ENCODE measurements around the gene MLLT10. TPM values are rescaled to one million over a fixed set of nuclear protein-coding genes. Genes with fewer than 3 reads are reported as not detected.
"Not testable (repeated sequence)": the region's sequence is repeated elsewhere in the genome, so short reads cannot be mapped to it uniquely, and the experiment has no call there.

MLLT10 gene
- total RNA-seq, 1 donor from 2014 or later, result 30.6 TPM

GRCh38 chr10:21526188-21526859 is 7.7 kb upstream of the MLLT10 start:
- DNase-seq (ENCODE audit: extremely low read depth, low read depth, low spot score), result no peak

GRCh38 chr10:21526860-21527597 is 7.0 kb upstream of the MLLT10 start:
- no peak for DNase-seq (ENCODE audit: extremely low read depth, low read depth, low spot score)

GRCh38 chr10:21527598-21528235 is 6.3 kb upstream of the MLLT10 start:
- no peak for DNase-seq (ENCODE audit: extremely low read depth, low read depth, low spot score)

- no peak for DNase-seq (ENCODE audit: extremely low read depth, low read depth, low spot score)
These were observed 5.6 kb upstream of the MLLT10 start for GRCh38 chr10:21528236-21529031.

GRCh38 chr10:21529032-21529910 is 4.8 kb upstream of the MLLT10 start:
- no peak for DNase-seq (ENCODE audit: extremely low read depth, low read depth, low spot score)

GRCh38 chr10:21530168-21530567 is 3.9 kb upstream of the MLLT10 start:
- DNase-seq (ENCODE audit: extremely low read depth, low read depth, low spot score), result no peak

GRCh38 chr10:21530641-21531040 is 3.4 kb upstream of the MLLT10 start:
- DNase-seq (ENCODE audit: extremely low read depth, low read depth, low spot score), result no peak

GRCh38 chr10:21531164-21531563 is 2.9 kb upstream of the MLLT10 start:
- no peak for DNase-seq (ENCODE audit: extremely low read depth, low read depth, low spot score)

- DNase-seq (ENCODE audit: extremely low read depth, low read depth, low spot score), result no peak
These were observed 1.2 kb upstream of the MLLT10 start for GRCh38 chr10:21532694-21533466.

GRCh38 chr10:21534280-21534586 is 201 bp downstream of the MLLT10 start:
- DNase-seq (ENCODE audit: extremely low read depth, low read depth, low spot score), result no peak

GRCh38 chr10:21534604-21535493 is 817 bp downstream of the MLLT10 start:
- no peak for DNase-seq (ENCODE audit: extremely low read depth, low read depth, low spot score)

GRCh38 chr10:21535494-21535965 is 1.5 kb downstream of the MLLT10 start:
- DNase-seq (ENCODE audit: extremely low read depth, low read depth, low spot score), result no peak

- not testable (repeated sequence) for DNase-seq (ENCODE audit: extremely low read depth, low read depth, low spot score)
These were observed 1.9 kb downstream of the MLLT10 start for GRCh38 chr10:21535976-21536375.

- DNase-seq (ENCODE audit: extremely low read depth, low read depth, low spot score), result no peak
These were observed 2.8 kb downstream of the MLLT10 start for GRCh38 chr10:21536874-21537273.

GRCh38 chr10:21540701-21541100 is 6.7 kb downstream of the MLLT10 start:
- DNase-seq (ENCODE audit: extremely low read depth, low read depth, low spot score), result not testable (repeated sequence)

GRCh38 chr10:21547246-21547645 is 13.2 kb downstream of the MLLT10 start:
- DNase-seq (ENCODE audit: extremely low read depth, low read depth, low spot score), result no peak

- no peak for DNase-seq (ENCODE audit: extremely low read depth, low read depth, low spot score)
These were observed 18.6 kb downstream of the MLLT10 start for GRCh38 chr10:21552638-21553037.

- no peak for DNase-seq (ENCODE audit: extremely low read depth, low read depth, low spot score)
These were observed 22.5 kb downstream of the MLLT10 start for GRCh38 chr10:21556527-21556926.
